Activated CD8-positive, alpha-beta memory T cell treated with anti-CD3 and anti-CD28 coated beads, Interleukin-2, amount 50 U/mL, for 1 hour (primary cell): ENCODE data around the gene SLC26A11.

Experiments used
- DNase-seq: peaks from one replicate; pipeline ENCODE4 v3.0.0-alpha.2; 2020; ENCODE audit errors: extremely low read depth

SLC26A11 gene

DNA sequence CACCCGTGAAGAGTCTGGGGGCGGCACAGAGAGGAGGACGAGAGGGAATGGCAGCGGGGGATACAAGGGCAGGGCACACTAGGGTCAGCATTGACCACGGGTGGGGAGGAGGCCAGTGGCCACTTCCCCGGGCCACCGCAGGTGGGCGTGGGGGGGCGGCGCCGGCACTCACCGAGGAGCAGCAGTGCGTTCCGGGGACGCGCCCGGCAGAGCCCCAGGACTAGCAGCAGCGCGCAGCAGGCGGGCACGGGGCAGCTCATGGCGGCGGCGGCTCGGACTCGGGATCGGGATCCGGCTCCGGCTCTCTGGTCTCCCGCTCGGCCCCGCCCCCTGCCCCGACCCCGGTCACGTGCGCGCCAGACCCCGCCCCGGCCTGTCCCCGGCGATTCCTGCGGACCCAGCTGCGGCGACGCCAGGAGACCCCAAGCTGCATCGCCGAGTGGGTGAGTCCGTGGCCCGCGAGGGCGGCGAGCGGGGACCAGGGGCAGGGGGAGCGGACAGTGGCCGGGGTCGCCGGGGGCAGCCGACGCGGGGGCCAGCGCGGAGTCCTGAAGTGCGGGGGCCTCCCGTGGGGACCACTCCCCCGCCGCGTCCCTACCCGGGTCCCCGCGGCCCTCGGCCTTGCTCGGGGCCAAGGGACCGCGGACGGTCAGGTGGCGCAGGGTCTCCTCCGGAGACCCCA, at the start of gene SLC26A11, which contains the start of gene SGSH:
TSS of gene SLC26A11 (plus strand) at position 374 of the 682 bp plus-strand sequence. CDS start 1,134 bp downstream, outside the sequence.
TSS of gene SGSH (minus strand) at position 280 of the 682 bp plus-strand sequence. CDS start at position 260, 20 bp downstream.
- no peak for DNase-seq

DNA sequence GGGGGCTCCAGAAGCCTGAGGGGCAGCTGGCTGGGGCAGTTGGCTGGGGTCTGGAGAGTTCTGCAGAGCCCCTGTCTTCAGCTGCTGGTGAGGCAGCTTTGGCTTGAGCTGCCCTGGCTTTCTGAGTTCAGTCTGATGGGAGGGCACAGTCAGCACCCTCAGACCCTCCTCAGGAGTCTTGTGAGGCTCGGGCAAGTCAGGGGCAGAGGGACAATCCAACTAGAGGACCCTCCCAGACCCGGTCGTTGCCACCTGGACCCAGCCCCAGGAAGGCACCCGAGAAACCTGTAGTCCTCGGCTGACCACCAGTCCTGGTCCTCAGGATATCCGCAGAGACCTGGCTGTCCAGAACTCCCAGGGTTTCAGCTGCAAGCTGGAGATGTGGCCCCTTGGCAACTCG, 48.5 kb upstream of the SLC26A11 start:
- no peak for DNase-seq

DNA sequence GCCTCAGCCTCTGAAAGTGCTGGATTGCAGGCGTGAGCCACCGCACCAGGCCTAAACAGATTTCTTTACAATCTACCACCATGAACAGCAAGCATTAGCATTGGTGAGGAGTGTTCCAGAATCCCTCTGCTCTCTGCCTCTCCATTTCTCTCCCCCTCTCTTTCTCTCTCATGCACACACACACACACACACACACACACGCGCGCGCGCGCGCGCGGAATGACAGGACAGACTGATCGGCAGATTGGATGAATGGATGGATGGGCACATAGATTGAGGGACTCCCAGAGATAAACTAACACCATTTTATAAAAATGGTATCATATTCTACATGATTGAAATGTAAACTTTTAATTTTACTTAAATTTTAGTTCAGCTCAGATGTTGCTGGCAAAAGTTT, 47.1 kb upstream of the SLC26A11 start:
- DNase-seq: no peak

DNA sequence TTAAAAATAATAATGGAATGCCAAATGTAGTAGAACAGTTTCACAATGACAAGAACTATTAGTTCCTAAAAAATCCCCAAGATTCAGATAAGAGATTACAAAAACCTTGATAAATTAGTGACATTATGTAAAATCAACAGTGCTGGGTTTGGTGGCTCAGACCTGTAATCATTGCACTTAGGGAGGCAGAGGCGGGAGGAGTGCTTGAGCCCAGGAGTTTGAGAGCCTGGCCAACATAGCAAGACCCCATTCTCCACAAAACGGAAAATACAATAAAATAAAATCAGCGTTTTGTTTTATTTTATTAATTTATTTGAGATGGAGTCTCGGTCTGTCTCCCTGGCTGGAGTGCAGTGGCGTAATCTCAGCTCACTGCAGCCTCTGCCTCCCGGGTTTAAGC, 46.3 kb upstream of the SLC26A11 start:
- no peak for DNase-seq

DNA sequence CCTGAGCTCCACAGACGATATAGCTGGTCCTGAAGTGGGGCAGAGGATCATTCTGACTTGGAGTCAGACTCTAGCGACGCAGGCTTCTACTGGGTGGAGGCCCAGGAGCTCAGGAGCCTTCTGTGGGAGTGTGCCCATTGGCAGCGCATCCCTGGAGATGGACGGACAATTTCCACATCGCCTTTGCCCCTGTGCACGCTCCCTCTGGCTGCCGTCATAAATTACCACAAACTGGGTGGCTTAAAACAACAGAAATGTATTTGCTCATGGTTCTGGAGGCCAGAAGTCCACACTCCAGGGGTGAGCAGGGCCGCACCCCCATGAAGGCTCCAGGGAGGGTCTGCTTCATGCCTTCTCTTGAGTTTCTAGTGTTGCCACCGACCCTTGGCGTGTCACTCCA, 43.5 kb upstream of the SLC26A11 start:
- no peak for DNase-seq

DNA sequence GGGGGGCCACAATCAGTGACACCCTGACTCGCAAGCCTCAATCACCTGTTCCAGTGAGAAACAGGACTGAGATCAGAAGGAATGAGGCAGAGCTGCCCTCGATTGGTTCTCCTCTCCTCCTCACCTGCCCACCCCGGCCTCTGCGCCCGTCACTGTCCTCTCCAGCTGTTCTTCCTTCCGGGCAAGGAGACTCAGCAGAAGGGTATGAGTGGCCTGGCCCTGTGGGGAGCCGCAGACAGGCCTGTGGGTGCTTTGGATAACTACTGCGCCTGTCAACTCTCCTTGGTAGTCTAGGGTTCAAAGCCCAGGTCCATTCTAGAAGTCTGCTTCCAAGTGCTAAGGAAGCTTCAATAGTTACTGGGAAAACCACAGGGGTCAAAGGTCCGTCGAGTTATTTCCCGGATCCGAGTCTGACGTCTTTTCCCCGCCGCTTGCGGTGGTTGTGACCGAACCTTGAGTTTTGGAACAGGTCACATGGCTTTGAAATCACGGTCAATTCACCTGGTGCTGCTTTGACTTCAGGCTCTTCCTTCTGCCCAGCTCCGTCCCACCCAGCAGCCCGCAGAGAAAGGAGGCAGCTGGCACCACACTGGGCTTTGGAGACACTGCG, 42.1 kb upstream of the SLC26A11 start:
- DNase-seq: no peak

DNA sequence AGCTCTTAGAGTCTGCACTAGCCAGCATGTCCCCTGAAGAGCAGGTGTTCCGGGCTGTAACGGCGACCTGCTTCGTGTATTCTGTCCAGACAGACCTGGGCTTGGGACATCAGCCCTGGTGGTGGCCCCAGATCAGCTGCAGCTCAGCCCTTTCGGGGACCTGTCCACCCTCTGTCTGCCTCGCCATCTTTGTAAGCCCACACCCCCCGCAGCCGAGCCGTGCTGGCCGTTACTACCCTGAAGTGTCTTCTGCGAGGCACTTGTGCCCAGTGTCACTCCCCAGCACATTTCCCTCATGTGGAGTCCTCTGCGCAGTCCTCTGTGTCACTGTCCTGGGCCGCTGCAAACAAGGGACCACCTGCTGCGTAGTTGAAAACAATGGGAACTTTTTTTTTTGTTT, 40.0 kb upstream of the SLC26A11 start:
- DNase-seq: no peak

DNA sequence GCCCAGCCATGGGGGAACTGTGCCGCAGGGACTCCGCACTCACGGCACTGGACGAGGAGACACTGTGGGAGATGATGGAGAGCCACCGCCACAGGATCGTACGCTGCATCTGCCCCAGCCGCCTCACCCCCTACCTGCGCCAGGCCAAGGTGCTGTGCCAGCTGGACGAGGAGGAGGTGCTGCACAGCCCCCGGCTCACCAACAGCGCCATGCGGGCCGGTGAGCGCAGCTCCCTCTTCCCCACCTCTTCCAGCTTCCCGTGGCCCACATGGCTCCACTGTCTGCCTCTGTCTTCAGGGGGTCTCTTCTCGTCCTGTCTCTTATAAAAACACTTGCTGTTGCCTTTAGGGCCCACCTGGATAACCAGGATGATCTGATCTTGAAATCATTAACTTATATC, 38.8 kb upstream of the SLC26A11 start:
- no peak for DNase-seq

DNA sequence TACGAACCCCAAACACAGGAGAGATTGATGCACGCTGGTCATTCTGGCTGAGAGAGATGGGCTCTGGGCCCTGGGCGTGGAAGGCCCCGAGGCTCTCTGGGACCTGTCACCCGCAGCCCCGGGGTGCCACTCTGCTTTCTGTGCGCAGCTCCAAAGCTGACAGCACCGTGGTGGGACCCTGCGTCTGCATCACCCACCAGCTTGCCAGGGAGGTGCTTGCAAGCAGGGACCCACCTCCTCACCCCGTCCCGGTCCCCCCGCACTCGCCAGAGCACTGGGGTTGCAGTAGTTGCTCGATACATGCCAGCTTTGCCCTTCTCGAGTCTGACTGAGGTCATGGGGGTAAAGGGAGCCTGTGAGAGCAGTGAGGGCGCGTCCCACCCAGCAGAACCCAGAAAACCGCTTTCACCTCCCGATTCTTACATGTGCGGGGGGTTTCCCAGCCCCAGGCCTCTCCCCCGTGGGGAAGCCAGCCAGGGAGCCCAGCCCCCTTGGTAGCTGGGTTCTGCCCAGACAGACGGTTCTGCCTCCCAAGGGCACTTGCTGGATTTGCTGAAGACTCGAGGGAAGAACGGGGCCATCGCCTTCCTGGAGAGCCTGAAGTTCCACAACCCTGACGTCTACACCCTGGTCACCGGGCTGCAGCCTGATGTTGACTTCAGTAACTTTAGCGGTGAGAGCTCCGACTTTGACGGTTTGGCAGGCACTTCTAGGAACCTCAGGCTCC, 37.9 kb upstream of the SLC26A11 start:
- DNase-seq: no peak

DNA sequence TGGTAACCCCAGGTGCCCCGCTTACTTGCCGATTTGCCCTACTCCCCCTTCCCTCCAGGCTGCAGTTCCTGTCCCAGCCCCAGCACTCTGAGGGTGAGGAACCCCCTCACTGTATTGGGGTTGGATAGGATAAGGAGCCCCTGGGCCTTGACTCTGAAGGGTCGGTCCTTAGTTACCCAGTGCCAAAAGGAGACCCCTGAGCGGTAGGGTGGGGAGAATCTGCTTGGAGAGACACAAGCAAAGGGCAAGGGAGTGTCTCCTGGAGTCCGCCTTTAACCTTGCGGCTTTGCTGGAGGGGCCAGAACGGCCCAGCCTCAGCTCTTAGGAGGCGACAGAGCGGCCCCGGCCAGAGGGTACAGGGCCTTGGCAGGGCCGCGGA, 37.4 kb upstream of the SLC26A11 start:
- DNase-seq: no peak

DNA sequence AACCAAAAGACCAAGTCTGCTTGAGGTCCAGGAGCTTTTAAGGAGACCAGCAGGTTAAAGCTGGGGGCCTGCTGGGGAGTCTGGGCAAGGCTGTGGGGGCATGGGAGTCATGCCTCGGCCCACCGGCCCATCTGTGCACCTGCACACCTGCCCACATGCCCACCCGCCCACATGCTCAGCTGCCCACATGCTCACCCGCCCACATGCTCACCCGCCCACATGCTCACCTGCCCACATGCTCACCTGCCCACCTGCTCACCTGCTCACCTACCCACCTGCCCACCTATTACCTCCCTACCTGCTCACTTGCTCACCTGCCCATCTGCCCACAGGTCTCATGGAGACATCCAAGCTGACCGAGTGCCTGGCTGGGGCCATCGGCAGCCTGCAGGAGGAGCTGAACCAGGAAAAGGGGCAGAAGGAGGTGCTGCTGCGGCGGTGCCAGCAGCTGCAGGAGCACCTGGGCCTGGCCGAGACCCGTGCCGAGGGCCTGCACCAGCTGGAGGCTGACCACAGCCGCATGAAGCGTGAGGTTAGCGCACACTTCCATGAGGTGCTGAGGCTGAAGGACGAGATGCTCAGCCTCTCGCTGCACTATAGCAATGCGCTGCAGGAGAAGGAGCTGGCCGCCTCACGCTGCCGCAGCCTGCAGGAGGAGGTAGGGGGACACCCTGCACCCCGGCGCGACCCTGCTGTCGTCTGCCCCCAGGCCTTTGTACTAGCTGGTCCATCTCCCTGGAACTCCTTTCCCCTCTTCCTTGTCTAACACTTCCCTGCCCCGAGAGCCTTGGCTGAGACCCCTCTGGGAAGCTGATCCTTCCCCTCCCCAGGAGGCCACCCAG, 36.4 kb upstream of the SLC26A11 start:
- DNase-seq: no peak

DNA sequence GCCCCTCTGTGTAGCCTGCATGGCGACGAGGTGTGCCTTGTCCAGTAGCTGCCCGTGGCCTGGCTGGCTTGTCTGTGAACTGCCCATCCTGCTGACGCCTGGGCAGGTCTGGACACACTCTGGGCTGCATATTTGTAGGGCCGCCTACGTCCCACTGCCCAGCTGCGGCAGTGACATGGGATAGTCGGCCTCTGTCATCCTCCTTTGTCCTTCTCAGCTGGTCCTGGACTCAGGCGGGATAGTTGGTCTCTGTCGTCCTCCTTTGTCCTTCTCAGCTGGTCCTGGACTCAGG, 35.9 kb upstream of the SLC26A11 start:
- no peak for DNase-seq

DNA sequence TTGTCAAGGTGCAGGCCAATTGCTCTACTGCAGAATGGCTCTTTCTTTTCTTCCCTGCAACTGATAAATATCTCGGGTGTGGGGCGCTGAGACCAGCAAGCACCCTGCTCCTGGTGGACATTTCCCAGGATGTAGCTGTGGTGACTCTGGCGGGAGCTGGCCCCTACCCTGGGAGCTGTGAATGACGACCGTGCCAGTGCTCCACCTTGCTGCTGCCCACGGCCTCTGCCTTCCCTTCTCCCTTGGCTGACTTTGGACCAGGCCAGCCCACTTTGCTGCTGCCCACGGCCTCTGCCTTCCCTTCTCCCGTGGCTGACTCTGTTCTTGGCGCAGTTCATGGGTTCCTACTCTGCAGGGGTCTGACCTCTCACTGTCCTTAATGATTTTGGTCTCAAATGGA, 34.3 kb upstream of the SLC26A11 start:
- DNase-seq: no peak

DNA sequence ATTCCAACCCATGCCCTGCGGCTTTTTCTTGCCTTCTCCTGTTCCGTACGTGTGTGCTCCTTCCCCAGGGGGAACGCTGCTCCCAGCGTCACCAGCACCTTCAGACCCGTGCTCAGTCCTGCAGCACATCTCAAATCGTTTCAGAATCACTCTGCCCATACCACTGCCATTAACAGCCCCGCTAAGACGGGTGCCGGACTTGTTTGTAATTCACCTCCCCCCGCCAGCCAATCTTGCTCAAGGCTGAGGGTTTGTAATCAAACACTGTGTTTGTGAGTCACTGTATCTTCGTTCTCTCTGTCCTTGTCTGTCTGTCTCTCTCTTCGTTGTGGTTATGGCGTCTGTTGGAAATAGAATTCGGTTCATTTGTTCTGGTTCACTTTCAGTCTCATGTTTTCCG, 33.1 kb upstream of the SLC26A11 start:
- no peak for DNase-seq

DNA sequence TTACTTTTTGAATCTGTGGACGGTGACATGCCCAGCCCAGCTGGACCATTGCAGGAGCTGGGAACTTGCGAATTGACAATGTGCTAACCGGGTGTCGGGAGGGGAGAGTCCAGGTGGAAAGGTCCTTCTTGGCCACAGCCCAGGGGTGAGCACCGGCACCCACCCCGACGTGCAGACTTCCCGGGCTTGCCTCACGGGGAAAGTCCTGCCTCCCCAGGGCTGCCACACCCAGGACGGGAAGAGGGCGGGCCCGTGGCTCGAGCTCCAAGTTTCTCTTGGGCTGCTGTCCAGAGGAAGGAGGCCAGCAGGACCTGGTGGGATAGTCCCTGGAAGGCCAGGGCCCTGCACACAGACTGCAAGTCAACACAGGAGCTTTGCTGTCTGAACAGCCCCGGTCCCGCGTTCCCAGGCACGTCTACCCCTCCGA, 32.7 kb upstream of the SLC26A11 start:
- no peak for DNase-seq

DNA sequence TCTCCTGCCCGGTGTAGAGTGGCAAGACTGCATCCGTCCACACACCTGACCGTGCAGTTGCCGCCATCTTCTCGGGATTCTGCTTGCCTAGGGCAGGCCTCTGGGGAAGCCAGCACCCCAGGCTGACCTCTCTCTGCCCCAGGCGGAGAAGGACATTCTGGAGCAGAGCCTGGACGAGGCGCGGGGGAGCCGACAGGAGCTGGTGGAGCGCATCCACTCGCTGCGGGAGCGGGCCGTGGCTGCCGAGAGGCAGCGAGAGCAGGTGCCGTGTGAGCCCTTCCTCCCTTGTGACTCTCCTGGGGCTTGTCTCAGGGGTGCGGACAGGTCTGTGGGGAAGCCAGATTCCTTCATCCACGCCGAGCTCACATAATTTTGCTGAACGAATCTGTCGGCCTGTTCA, 30.6 kb upstream of the SLC26A11 start:
- DNase-seq: no peak

DNA sequence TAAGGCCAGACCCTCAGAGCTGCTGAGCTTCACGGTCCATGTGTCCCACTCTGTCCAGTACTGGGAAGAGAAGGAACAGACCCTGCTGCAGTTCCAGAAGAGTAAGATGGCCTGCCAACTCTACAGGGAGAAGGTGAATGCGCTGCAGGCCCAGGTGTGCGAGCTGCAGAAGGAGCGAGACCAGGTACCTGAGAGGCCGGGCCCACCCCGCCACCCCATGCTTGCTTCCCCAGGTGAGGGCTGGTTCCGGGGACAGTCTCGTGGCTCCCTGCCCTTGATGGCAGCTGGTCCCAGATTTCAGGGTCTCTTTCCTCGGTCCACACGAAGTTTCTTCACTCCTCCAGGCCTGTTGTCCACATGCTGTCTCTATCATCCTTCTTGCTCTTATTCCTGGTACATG, 29.5 kb upstream of the SLC26A11 start:
- no peak for DNase-seq

DNA sequence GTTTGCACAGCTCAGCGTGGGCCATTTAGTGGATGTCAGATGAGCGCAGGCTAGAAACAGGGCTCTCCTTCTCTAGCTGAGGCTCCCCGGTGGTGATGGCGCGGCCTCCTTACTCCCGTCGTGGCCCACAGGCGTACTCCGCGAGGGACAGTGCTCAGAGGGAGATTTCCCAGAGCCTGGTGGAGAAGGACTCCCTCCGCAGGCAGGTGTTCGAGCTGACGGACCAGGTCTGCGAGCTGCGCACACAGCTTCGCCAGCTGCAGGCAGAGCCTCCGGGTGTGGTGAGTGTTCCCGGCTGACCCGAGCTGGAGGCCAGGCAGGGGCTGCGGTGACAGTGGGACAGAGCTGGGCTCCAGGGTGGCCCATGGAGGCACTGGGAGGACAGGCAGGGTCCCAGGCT, 29.0 kb upstream of the SLC26A11 start:
- no peak for DNase-seq

DNA sequence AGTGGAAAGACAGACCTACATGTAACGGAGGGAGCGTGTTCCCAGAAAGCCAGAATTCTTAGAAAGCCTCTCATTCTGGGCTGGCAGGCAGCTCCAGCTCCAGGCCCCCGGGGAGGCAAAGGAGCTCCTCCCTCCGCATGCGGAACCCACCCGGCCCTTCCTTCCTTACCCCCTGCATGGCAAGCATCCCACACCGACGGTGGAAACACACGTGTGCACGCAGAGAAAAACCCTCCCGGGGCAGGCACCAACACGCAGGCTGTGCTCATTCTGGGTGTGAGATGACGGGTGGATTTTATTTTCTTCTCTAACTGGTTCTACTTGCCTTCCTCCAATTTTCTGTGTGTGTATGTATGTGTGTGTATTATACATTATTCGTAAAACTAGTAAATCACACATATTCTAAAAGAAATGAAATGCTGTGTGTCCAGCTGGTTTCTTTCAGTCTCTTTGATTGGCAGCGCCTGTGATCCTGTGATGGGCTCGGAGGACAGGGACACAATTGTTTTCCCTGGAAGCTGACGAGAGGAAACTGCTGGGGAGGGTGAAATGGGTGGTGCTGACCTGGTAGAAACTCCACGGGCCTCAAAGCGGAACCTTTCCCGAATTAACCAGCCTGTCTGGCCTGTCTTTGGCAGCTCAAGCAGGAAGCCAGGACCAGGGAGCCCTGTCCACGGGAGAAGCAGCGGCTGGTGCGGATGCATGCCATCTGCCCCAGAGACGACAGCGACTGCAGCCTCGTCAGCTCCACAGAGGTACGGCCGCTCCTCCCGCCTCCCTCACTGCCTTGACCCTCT, 28.2 kb upstream of the SLC26A11 start:
- no peak for DNase-seq

DNA sequence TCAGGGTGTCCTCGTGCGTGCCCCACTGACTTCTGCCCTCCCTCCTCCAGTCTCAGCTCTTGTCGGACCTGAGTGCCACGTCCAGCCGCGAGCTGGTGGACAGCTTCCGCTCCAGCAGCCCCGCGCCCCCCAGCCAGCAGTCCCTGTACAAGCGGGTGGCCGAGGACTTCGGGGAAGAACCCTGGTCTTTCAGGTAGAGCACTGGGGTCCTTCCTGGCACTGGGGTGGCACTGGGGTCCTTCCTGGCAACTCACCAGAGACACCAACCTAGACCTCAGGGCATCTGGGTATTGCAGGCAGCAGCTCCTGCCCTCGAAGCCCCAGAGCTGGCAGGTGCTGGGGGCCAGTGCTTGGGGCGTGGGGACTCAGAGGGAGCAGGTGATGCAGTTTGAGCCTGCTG, 25.1 kb upstream of the SLC26A11 start:
- no peak for DNase-seq

DNA sequence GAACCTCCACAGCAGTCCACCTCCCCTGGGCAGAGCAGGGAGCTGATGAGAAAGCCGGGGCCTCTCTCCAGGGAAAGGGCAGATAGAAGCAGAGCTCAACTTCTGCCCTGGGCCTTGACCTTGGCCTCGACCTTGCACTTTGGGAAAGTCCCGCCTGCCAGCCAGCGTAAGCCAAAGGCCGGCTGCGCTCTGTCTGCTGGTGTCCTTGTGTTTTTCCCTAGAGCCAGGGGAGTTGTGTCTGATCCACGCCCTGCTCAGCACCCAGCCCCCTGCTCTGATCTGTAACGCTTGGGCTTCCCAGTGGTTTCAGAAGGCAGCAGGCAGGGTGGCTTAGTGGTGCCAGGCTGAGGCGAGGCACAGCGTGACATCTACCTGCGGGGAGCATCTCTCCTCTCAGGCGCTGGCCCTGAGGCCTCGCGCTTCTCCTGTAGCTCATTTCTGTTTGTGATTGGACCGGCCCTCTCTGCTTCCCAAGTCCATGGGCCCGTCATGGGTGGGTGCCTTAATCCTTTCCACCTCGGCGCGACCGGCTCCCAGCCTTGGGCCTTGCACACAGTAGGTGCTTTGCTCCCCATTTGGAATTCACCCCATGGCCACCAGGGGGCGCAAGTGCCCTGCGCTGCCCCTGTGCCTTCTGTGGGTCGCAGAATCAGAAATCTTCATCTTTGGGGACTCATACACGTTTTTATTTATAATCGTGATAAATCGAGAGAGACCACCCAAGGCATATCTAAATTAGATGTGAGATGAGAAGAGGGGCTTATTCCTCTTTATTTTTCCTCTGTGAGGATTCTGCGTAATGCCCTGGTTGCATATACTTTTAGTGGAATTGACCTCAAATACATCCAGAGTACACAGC, 24.3 kb upstream of the SLC26A11 start:
- DNase-seq: no peak
